ENCODE measurements around the gene CCNG1. TPM values are rescaled to one million over a fixed set of nuclear protein-coding genes. Genes with fewer than 3 reads are reported as not detected.
"Not testable (repeated sequence)": the region's sequence is repeated elsewhere in the genome, so short reads cannot be mapped to it uniquely, and the experiment has no call there.

Gene CCNG1
- total RNA-seq, 1 experiment from 2014 or later = 196 TPM

DNA sequence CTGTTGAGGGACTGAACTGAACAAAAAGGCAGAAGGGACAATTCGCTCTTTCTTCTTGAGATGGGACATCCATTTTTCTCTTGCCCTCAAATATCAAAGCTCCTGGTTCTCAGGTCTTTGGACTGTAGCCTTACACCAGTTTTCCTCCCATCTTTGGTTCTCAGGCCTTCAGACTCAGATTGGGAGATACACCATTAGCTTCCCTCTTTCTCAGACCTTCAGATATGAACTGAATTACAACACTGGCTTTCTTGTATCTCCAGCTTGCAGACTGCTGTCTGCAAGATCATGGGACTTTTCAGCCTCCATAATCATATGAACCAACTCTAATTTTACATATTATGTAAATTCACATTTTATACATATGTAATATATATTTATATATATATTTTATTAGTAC, 12.6 kb upstream of the CCNG1 start:
- no peaks in the 10 kb centered on the region for H3K27me3 Mint-ChIP-seq (ENCODE audit: insufficient read depth, unreplicated experiment)
- TF ChIP-seq, protein P1, sequence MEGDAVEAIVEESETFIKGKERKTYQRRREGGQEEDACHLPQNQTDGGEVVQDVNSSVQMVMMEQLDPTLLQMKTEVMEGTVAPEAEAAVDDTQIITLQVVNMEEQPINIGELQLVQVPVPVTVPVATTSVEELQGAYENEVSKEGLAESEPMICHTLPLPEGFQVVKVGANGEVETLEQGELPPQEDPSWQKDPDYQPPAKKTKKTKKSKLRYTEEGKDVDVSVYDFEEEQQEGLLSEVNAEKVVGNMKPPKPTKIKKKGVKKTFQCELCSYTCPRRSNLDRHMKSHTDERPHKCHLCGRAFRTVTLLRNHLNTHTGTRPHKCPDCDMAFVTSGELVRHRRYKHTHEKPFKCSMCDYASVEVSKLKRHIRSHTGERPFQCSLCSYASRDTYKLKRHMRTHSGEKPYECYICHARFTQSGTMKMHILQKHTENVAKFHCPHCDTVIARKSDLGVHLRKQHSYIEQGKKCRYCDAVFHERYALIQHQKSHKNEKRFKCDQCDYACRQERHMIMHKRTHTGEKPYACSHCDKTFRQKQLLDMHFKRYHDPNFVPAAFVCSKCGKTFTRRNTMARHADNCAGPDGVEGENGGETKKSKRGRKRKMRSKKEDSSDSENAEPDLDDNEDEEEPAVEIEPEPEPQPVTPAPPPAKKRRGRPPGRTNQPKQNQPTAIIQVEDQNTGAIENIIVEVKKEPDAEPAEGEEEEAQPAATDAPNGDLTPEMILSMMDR (IDR thresholded peaks at IDR 0.05; ENCODE audit: unreplicated experiment) = no peak
- intact Hi-C loops (cut with micrococcal nuclease) = no loop called here
- ChIA-PET POLR2A (interaction anchor here (1.6 kb wide), 1 partner anchor 9 kb away, joined by 6 read pairs; no protein-coding TSS in a partner anchor), CTCF (interaction anchor here (0.6 to 2.0 kb wide), 2 partner anchors 16 to 1749 kb away, joined by 3 to 12 read pairs; no protein-coding TSS in a partner anchor)
- BruUV-seq (replicated peaks) = no TSS peak
- H3K9me3 Mint-ChIP-seq (ENCODE audit: unreplicated experiment) = no peaks in the 10 kb centered on the region
- no peak overlapping the region for H3K4me3 Mint-ChIP-seq (ENCODE audit: unreplicated experiment)
- H3K36me3 Mint-ChIP-seq (ENCODE audit: insufficient read depth, unreplicated experiment) = no peaks in the 10 kb centered on the region
- no peak for DNase-seq (ENCODE audit: unreplicated experiment)
- H3K27ac Mint-ChIP-seq (ENCODE audit: low read depth, unreplicated experiment) = no peak overlapping the region
- no peaks in the 10 kb centered on the region for H3K4me1 Mint-ChIP-seq (ENCODE audit: insufficient read depth, unreplicated experiment)

DNA sequence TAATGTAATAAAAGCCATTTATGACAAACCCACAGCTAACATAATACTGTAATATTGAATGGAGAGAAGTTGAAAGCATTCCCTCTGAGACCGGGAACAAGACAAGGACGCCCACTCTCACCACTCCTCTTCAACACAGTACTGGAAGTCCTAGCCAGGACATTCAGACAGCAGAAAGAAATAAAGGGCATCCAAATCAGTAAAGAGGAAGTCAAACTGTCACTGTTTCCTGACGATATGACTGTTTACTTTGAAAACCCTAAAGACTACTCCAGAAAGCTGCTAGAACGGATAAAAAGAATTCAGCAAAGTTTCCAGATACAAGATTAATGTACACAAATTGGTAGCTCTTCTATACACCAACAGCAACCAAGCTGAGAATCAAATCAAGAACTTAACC, 11.3 kb upstream of the CCNG1 start:
- CTCF ChIA-PET = interaction anchor here (2.0 kb wide), 1 partner anchor 18 kb away, joined by 12 read pairs; no protein-coding TSS in a partner anchor
- H3K9me3 Mint-ChIP-seq (ENCODE audit: unreplicated experiment); intact Hi-C loops (cut with micrococcal nuclease); DNase-seq (ENCODE audit: unreplicated experiment); BruUV-seq (replicated peaks); H3K27me3 Mint-ChIP-seq (ENCODE audit: insufficient read depth, unreplicated experiment); H3K27ac Mint-ChIP-seq (ENCODE audit: low read depth, unreplicated experiment); POLR2A ChIA-PET; H3K36me3 Mint-ChIP-seq (ENCODE audit: insufficient read depth, unreplicated experiment); H3K4me1 Mint-ChIP-seq (ENCODE audit: insufficient read depth, unreplicated experiment); H3K4me3 Mint-ChIP-seq (ENCODE audit: unreplicated experiment): not testable (repeated sequence)

DNA sequence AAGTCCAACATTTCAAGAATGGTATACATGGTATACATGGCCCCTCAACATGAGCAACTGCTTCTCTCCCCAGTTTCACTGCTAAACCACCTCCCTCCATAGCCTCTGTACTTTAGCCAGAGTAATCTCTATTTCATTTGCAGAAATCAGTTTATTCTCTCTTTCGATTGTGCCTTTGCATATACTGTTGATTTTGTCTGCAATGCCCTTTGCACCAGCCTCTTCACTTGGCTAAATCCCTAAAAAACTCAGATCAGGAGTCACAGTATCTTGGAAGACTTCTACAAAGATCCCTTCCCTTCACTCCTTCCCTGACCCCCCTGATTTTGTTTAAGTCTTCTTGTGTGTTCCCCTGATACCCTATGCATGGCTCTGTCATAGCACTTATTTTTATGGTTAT, 4.9 kb upstream of the CCNG1 start:
- no peaks in the 10 kb centered on the region for H3K36me3 Mint-ChIP-seq (ENCODE audit: insufficient read depth, unreplicated experiment)
- no peak overlapping the region for H3K4me3 Mint-ChIP-seq (ENCODE audit: unreplicated experiment)
- POLR2A ChIA-PET = no interaction called here
- no peak overlapping the region for H3K27ac Mint-ChIP-seq (ENCODE audit: low read depth, unreplicated experiment)
- no peaks in the 10 kb centered on the region for H3K9me3 Mint-ChIP-seq (ENCODE audit: unreplicated experiment)
- H3K27me3 Mint-ChIP-seq (ENCODE audit: insufficient read depth, unreplicated experiment) = no peaks in the 10 kb centered on the region
- CTCF ChIA-PET = no interaction called here
- TF ChIP-seq, protein P1 (IDR thresholded peaks at IDR 0.05; ENCODE audit: unreplicated experiment) = no peak
- no peak for DNase-seq (ENCODE audit: unreplicated experiment)
- no TSS peak for BruUV-seq (replicated peaks)
- intact Hi-C loops (cut with micrococcal nuclease) = no loop called here
- peaks cover 22% of the 10 kb centered on the region for H3K4me1 Mint-ChIP-seq (ENCODE audit: insufficient read depth, unreplicated experiment)

DNA sequence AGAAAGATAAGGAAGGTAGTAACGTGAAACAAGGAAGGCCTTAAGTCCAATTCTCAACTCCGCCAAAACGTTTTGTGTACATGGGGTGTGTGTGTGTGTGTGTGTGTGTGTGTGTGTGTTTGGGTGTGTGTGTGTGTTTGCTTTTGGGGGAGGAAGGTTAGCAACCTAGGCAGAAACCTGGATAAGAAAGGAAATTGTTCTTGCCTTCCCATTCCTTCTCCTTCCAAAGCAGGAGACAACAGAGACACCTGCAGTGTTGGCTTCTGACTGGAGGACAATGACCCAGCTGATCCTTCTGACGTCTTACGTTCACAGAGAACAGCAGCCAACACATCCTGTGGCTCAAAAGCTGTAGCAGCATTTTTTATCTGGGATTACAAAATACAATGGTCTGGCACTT, 4.1 kb upstream of the CCNG1 start:
- POLR2A ChIA-PET = interaction anchor here (0.9 to 1.6 kb wide), 3 partner anchors 9 to 73 kb away, joined by 5 to 9 read pairs (median 6); partner anchors contain the start of gene NUDCD2
- no peaks in the 10 kb centered on the region for H3K9me3 Mint-ChIP-seq (ENCODE audit: unreplicated experiment)
- CTCF ChIA-PET = interaction anchor here (0.6 to 1.3 kb wide), 4 partner anchors 24 to 1890 kb away, joined by 3 to 7 read pairs (median 4); no protein-coding TSS in a partner anchor
- intact Hi-C loops (cut with micrococcal nuclease) = no loop called here
- no TSS peak for BruUV-seq (replicated peaks)
- H3K27ac Mint-ChIP-seq (ENCODE audit: low read depth, unreplicated experiment) = no peak overlapping the region
- H3K4me3 Mint-ChIP-seq (ENCODE audit: unreplicated experiment) = no peak overlapping the region
- no peak for DNase-seq (ENCODE audit: unreplicated experiment)
- peaks cover 22% of the 10 kb centered on the region for H3K4me1 Mint-ChIP-seq (ENCODE audit: insufficient read depth, unreplicated experiment)
- peaks cover 7% of the 10 kb centered on the region for H3K36me3 Mint-ChIP-seq (ENCODE audit: insufficient read depth, unreplicated experiment)
- no peaks in the 10 kb centered on the region for H3K27me3 Mint-ChIP-seq (ENCODE audit: insufficient read depth, unreplicated experiment)
- TF ChIP-seq, protein P1 (IDR thresholded peaks at IDR 0.05; ENCODE audit: unreplicated experiment) = no peak

Data from MCF 10A (cell line).